Hematopoietic multipotent progenitor cell treated with erythropoietin and hydrocortisone succinate and interleukin-3 and kit ligand, for 6 days (in vitro differentiated cells): ENCODE results near the gene TRIM69.
"Not testable (repeated sequence)": the region's sequence is repeated elsewhere in the genome, so short reads cannot be mapped to it uniquely, and the experiment has no call there.

ENCODE experiments used
- DNase-seq: peaks from one replicate; pipeline ENCODE4 v3.0.0-alpha.2; 2015

Gene TRIM69, protein sequence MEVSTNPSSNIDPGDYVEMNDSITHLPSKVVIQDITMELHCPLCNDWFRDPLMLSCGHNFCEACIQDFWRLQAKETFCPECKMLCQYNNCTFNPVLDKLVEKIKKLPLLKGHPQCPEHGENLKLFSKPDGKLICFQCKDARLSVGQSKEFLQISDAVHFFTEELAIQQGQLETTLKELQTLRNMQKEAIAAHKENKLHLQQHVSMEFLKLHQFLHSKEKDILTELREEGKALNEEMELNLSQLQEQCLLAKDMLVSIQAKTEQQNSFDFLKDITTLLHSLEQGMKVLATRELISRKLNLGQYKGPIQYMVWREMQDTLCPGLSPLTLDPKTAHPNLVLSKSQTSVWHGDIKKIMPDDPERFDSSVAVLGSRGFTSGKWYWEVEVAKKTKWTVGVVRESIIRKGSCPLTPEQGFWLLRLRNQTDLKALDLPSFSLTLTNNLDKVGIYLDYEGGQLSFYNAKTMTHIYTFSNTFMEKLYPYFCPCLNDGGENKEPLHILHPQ

DNA sequence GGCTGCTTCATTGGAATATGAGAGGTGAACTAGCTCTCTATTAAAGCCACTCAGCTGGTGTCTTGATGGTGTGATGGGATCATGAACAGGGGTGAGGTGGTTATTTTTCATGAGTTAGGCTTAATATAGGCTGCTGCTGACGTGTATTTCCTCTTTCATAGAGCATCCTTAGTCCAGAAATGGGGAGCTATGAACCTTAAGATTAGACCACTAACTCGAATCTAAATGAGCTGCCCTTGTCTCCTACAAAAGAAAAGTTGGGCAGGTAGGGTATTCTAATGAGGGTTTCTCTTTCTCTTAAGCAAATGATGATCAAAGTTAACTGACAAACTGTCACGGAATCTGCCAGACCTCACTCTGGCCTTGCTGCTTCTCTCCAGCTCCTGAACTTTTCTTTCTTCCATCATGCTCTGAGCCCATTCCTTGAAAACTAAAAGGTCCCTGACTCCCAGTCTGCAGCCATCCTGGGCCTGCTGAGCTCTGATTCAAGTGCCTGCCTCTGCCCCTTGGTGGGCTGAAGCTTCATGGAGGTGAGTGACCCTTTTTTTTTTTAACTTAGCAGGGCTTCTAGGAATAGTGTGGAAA, at the start of gene TRIM69:
Gene TRIM69 (plus strand): TSS at position 348 of the 585 bp plus-strand sequence. CDS start 177 bp downstream, at position 525.
- no peak for DNase-seq

DNA sequence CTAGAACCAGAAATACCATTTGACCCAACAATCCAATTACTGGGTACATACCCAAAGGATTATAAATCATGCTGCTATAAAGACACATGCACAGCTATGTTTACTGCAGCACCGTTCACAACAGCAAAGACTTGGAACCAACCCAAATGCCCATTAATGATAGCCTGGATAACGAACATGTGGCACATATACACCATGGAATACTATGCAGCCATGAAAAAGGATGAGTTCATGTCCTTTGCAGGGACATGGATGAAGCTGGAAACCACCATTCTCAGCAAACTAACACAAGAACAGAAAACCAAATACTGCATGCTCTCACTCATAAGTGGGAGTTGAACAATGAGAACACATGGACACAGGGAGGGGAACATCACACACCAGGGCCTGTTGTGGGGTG, 47.0 kb upstream of the TRIM69 start:
- DNase-seq = not testable (repeated sequence)

DNA sequence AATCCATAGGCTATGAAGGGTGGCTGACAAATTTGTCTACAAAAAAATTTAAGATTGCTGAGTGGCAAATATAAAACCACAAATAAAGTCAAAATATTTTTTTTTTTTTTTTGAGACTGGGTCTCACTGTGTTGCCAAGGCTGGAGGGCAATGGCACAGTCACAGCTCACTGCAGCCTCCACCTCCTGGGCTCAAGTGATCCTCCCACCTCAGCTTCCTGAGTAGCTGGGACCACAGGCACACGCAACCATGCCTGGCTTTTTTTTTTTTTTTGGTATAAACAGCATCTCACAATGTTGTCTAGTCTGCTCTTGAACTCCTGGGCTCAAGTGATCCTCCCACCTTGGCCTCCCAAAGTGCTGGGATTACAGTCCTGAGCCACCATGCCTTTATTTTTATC, 46.1 kb upstream of the TRIM69 start:
- not testable (repeated sequence) for DNase-seq

DNA sequence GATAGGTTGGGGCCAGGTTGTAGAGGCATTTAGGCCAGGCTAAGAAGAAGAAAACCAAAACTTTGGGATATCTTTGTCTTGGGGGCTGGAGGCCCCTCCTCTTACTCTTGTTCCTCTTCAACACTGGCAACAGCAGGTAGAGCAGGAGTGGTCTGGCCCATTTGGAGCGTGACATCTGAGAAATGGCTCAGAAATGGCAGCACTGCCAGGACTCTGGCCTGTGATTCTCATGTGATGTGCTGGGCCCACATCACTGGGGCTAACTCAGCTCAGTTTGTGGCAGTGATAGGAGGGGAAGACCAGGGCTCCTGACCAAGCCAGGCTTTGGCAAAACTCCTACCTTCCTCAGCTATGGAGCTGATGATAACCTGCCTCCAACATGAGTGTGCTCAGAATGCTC, 43.7 kb upstream of the TRIM69 start:
- no peak for DNase-seq

DNA sequence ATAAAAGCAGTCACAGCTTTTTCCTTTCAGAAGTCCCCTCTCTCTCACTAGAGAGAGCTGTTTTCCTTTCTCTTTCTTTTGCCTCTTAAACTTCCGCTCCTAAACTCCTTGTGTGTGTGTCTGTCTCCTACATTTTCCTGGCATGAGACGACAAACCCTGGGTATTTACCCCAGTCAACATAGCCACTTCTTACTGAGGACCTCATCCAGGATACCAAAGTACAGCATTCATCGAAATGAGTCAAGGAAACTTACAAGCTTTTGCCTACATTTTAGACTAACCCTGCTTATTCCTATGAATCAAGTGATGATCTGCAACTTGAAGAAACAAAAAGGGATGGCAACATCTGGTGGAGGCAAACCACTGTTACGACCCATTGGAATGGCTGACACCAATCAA, 41.9 kb upstream of the TRIM69 start:
- DNase-seq = no peak

DNA sequence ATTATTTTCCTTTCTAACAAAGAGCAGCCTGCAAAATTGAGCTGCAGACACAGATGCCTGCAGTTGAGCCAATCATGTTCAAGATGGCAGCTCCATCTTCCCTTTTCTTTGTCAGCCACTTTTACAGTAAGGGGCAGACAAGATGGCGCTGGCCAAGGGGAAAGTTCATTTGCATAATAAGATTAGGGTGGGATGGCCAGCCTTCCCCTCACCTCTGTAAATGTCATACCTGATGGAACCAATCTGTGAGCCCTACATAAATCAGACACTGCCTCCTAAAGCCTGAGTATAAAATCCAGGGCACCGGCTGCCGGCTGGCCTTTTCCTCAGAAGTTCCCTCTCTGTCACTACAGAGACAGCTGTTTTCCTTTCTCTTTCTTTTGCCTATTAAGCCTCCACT, 41.0 kb upstream of the TRIM69 start:
- no peak for DNase-seq

DNA sequence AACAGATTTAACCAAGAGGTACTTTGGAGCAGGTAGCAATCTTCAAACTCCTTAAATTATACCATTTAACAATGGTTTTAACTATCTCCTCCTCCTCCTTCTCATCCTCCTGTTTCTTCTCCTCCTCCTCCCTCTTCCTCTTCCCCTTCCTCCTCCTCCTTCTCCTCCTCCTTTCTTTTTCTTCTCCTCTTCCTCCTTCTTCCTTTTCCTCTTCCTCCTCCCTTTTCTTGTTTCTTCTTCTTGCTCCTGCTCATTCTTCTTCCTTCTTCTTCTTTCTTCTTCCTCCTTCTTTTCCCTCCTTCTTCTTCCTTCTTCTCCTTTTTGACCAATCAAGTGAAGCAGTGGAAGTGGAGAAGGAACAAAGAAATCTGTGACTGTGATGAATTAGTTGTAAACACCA, 39.3 kb upstream of the TRIM69 start:
- DNase-seq = no peak

DNA sequence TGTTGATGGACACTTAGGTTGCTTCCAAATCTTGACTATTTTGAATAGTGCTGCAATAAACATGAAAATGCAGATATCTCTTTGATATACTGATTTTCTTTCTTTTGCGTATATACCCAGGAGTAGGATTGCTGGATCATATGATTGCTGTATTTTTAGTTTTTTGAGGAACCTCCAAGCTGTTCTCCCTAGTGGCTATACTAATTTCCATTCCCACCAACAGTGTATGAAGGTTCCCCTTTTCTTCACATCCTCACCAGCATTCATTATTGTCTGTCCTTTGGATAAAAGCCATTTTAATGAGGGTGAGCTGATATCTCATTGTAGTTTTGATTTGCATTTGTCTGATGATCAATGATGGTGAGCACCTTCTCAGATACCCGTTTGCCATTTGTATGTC, 37.7 kb upstream of the TRIM69 start:
- DNase-seq = no peak

DNA sequence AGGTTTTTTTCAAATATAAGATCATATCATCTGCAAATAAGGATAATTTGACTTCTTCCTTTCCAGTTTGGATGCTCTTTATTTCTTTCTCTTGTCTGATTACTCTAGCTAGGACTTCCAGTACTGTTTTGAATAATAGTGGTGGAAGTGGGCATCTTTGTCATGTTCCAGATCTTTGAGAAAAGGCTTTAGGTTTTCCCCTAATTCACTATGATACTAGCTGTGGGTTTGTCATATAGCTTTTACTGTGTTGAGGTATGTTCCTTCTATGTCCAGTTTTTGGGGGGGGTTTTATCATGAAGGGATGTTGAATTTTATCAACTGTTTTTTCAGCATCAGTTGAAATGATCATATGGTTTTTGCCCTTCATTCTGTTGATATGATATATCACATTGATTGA, 35.7 kb upstream of the TRIM69 start:
- DNase-seq = not testable (repeated sequence)

DNA sequence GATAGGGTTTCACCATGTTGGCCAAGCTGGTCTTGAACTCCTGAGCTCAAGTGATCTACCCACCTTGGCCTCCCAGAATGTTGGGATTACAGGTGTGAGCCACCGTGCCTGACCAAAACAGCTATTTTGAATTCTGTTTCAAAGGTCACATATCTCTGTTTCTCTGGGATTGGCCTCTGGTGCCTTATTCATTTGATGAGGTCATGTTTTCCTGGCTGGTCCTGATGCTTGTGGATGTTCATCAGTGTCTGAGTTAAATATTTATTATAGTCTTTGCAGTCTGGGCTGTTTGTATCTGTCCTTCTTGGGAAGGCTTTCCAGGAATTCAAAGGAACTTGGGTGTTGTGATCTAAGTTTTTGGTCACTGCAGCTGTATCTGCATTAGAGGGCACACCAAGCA, 30.3 kb upstream of the TRIM69 start:
- no peak for DNase-seq

DNA sequence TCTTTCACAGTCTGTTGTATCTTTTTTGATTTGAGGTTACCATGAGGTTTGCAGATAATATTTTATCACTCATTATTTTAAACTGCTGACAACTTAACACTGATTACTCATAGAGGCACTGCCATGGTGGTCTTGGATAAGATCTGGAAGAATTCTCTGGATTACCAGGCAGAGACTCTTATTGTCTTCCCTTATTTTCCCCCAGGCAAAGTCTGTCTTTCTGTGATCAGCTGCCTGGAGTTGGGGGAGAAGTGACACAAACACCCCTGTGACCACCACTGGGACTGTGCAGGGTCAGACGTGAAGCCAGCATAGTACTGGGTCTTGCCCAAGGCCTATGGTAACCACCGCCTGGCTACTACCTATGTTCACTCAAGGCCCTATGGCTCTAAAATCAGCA, 29.9 kb upstream of the TRIM69 start:
- no peak for DNase-seq

DNA sequence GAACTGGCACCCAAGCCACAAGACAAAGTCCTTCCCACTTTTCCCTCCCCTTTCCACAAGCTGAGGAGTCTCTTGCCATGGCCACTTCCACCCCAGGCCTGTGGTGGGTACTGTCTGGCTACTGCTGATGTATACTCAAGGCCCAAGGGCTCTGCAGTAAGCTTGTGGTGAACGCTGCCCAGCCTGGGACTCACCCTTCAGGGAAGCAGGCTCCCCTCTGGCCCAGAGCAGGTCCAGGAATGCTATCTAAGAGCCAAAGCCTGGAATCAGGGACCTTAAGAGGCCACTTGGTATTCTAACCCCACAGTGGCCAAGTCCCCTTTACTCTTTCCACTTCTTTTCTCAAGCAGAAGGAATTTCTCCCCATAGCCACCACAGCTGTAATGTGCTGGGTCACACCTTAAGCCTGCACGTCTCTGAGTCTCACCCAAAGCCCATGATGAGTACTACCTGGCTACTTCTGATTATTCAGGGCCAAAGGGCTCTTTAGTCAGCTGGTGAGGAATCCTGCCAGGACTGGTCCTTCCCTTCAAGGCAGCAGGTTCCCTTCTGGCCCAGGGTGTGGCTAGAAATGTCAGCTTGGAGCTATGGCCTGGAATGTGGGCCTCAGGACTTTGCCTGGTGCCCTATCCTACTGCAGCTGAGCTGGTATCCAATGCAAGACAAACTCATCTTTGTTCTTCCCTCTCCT, 29.2 kb upstream of the TRIM69 start:
- no peak for DNase-seq

DNA sequence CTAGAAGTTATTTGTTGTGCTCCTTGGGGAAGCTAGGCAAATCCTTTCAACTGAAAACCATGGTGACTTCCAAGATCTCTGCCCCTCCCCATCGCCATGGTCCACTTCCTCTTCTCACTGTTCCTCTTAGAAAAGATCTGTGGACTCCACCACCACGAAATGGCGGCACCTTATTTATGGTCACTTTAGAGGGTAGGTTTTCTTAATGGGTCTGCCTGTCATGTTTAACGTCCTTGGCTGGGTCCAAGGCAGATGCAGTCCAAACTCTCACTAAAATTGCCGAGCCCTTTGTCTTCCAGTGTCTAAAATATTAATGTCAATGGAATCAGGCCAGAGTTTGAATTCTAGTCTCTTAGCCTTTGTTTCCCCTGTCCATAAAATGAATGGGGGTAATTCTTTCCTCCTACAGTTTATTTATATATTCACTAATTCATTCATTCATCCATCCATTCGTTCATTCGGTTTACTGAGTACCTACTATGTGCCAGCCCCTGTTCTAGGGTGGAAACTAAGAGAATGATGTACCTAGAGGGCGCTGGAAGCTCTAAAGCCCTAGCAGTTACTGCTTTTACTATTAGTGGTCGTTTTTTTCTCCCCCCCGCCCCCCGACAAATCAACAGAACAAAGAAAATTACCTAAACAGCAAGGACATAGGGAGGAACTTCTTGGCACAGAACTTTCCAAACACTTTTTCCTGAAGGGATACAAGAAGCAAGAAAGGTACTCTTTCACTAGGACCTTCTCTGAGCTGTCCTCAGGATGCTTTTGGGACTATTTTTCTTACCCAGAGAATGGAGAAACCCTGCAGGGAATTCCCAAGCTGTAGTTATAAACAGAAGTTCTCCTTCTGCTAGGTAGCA, 25.9 kb upstream of the TRIM69 start:
- DNase-seq = peak; percentile 79

DNA sequence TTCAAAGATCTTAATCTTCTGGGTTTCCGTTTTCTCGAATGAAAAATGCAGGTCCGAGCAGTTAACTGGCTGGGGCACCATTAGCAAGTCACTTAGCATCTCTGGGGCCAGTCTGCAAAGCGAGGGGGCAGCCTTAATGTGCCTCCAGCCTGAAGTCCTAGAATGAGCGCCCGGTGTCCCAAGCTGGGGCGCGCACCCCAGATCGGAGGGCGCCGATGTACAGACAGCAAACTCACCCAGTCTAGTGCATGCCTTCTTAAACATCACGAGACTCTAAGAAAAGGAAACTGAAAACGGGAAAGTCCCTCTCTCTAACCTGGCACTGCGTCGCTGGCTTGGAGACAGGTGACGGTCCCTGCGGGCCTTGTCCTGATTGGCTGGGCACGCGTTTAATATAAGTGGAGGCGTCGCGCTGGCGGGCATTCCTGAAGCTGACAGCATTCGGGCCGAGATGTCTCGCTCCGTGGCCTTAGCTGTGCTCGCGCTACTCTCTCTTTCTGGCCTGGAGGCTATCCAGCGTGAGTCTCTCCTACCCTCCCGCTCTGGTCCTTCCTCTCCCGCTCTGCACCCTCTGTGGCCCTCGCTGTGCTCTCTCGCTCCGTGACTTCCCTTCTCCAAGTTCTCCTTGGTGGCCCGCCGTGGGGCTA, 25.1 kb upstream of the TRIM69 start, which contains the start of the genes B2M and PATL2:
Gene B2M (plus strand): TSS at position 422 of the 647 bp plus-strand sequence. CDS start 30 bp downstream, at position 452.
Gene PATL2 (minus strand): TSS at position 228 of the 647 bp plus-strand sequence. CDS start 34,833 bp downstream, outside the sequence.
- peak; percentile 99 for DNase-seq

DNA sequence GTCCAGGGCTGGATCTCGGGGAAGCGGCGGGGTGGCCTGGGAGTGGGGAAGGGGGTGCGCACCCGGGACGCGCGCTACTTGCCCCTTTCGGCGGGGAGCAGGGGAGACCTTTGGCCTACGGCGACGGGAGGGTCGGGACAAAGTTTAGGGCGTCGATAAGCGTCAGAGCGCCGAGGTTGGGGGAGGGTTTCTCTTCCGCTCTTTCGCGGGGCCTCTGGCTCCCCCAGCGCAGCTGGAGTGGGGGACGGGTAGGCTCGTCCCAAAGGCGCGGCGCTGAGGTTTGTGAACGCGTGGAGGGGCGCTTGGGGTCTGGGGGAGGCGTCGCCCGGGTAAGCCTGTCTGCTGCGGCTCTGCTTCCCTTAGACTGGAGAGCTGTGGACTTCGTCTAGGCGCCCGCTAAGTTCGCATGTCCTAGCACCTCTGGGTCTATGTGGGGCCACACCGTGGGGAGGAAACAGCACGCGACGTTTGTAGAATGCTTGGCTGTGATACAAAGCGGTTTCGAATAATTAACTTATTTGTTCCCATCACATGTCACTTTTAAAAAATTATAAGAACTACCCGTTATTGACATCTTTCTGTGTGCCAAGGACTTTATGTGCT, 24.5 kb upstream of the TRIM69 start:
- DNase-seq = peak; percentile 81

DNA sequence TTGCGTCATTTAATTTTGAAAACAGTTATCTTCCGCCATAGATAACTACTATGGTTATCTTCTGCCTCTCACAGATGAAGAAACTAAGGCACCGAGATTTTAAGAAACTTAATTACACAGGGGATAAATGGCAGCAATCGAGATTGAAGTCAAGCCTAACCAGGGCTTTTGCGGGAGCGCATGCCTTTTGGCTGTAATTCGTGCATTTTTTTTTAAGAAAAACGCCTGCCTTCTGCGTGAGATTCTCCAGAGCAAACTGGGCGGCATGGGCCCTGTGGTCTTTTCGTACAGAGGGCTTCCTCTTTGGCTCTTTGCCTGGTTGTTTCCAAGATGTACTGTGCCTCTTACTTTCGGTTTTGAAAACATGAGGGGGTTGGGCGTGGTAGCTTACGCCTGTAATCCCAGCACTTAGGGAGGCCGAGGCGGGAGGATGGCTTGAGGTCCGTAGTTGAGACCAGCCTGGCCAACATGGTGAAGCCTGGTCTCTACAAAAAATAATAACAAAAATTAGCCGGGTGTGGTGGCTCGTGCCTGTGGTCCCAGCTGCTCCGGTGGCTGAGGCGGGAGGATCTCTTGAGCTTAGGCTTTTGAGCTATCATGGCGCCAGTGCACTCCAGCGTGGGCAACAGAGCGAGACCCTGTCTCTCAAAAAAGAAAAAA, 23.9 kb upstream of the TRIM69 start:
- DNase-seq = peak; percentile 96

DNA sequence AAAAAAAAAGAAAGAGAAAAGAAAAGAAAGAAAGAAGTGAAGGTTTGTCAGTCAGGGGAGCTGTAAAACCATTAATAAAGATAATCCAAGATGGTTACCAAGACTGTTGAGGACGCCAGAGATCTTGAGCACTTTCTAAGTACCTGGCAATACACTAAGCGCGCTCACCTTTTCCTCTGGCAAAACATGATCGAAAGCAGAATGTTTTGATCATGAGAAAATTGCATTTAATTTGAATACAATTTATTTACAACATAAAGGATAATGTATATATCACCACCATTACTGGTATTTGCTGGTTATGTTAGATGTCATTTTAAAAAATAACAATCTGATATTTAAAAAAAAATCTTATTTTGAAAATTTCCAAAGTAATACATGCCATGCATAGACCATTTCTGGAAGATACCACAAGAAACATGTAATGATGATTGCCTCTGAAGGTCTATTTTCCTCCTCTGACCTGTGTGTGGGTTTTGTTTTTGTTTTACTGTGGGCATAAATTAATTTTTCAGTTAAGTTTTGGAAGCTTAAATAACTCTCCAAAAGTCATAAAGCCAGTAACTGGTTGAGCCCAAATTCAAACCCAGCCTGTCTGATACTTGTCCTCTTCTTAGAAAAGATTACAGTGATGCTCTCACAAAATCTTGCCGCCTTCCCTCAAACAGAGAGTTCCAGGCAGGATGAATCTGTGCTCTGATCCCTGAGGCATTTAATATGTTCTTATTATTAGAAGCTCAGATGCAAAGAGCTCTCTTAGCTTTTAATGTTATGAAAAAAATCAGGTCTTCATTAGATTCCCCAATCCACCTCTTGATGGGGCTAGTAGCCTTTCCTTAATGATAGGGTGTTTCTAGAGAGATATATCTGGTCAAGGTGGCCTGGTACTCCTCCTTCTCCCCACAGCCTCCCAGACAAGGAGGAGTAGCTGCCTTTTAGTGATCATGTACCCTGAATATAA, 23.0 kb upstream of the TRIM69 start:
- peak; percentile 77 for DNase-seq

DNA sequence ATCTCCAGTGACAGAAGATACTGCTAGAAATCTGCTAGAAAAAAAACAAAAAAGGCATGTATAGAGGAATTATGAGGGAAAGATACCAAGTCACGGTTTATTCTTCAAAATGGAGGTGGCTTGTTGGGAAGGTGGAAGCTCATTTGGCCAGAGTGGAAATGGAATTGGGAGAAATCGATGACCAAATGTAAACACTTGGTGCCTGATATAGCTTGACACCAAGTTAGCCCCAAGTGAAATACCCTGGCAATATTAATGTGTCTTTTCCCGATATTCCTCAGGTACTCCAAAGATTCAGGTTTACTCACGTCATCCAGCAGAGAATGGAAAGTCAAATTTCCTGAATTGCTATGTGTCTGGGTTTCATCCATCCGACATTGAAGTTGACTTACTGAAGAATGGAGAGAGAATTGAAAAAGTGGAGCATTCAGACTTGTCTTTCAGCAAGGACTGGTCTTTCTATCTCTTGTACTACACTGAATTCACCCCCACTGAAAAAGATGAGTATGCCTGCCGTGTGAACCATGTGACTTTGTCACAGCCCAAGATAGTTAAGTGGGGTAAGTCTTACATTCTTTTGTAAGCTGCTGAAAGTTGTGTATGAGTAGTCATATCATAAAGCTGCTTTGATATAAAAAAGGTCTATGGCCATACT, 21.1 kb upstream of the TRIM69 start:
- DNase-seq = no peak

DNA sequence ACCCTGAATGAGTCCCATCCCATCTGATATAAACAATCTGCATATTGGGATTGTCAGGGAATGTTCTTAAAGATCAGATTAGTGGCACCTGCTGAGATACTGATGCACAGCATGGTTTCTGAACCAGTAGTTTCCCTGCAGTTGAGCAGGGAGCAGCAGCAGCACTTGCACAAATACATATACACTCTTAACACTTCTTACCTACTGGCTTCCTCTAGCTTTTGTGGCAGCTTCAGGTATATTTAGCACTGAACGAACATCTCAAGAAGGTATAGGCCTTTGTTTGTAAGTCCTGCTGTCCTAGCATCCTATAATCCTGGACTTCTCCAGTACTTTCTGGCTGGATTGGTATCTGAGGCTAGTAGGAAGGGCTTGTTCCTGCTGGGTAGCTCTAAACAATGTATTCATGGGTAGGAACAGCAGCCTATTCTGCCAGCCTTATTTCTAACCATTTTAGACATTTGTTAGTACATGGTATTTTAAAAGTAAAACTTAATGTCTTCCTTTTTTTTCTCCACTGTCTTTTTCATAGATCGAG, 20.5 kb upstream of the TRIM69 start:
- DNase-seq = no peak
